NCI-H1417 (cell line): ENCODE measurements around the gene HOXC10.

Experiments
- DNase-seq, 3 experiments: peaks; one replicate each; lab custom pipeline; 2025; lab: John Stamatoyannopoulos, UW

HOXC10 gene

GRCh38 chr12:54029529-54030441 is 44.8 kb downstream of the HOXC10 start:
- DNase-seq = no peak

- DNase-seq = no peak
Measured at GRCh38 chr12:54030442-54030801, 45.5 kb downstream of the HOXC10 start.

GRCh38 chr12:54030889-54031471 is 46.0 kb downstream of the HOXC10 start:
- no peak for DNase-seq

- DNase-seq = no peak
Measured at GRCh38 chr12:54031480-54031879, 46.5 kb downstream of the HOXC10 start.

- DNase-seq = no peak
Measured at GRCh38 chr12:54032086-54032619, 47.2 kb downstream of the HOXC10 start.

GRCh38 chr12:54032627-54033100 is 47.7 kb downstream of the HOXC10 start, which contains the start of gene HOXC5:
Gene HOXC5, plus strand, starts transcription at chr12:54033050. Its CDS starts 73 bp downstream, at chr12:54033123.
- peak; percentile 85 to 96 (median 87) for DNase-seq

GRCh38 chr12:54033106-54033979 is 48.4 kb downstream of the HOXC10 start:
- peak; percentile 72 to 96 (median 87) for DNase-seq

GRCh38 chr12:54033980-54034784 is 49.2 kb downstream of the HOXC10 start:
- DNase-seq = no peak

- DNase-seq = no peak
Measured at GRCh38 chr12:54034785-54035310, 49.9 kb downstream of the HOXC10 start.

- peak in 2 of 3 experiments; percentile 42 to 69 for DNase-seq
Measured at GRCh38 chr12:54035568-54036264, 50.8 kb downstream of the HOXC10 start.

GRCh38 chr12:54036620-54037359 is 51.8 kb downstream of the HOXC10 start:
- DNase-seq = peak; percentile 77 to 89 (median 87)

- peak in 1 of 3 experiments; percentile 64 for DNase-seq
Measured at GRCh38 chr12:54037360-54038283, 52.7 kb downstream of the HOXC10 start.

- DNase-seq = peak; percentile 22 to 51 (median 41)
Measured at GRCh38 chr12:54038284-54038870, 53.4 kb downstream of the HOXC10 start.

- DNase-seq = no peak
Measured at GRCh38 chr12:54038871-54039414, 54.0 kb downstream of the HOXC10 start.

GRCh38 chr12:54039417-54040147 is 54.6 kb downstream of the HOXC10 start:
- no peak for DNase-seq
